Neural progenitor cell (in vitro differentiated cells): Measurements from ENCODE around the gene SOX5.

Source experiments
- CTCF ChIP-seq: fragments of 200-600 bp; sonication (generic); IDR thresholded peaks from 2 replicates; pipeline ENCODE4 v1.5.1; 2017; ENCODE audit warnings: antibody characterized with exemption, mild to moderate bottlenecking
- EZH2 ChIP-seq: fragments of 200-600 bp; sonication (generic); IDR thresholded peaks from 2 replicates; pipeline ENCODE4 v1.6.1; 2017; ENCODE audit warnings: antibody characterized with exemption, mild to moderate bottlenecking, moderate library complexity
- EZH2phosphoT487 ChIP-seq: fragments of 200-600 bp; sonication (generic); IDR thresholded peaks from 2 replicates; pipeline ENCODE4 v1.6.1; 2017; ENCODE audit warnings: antibody characterized with exemption

- TF ChIP-seq CTCF (no peak), EZH2phosphoT487 (no peak), EZH2 (no peak)
Observed at GRCh38 chr12:23621900-23622299, 327.6 kb downstream of the SOX5 start.
